A549 (cell line): ENCODE measurements around the gene PPP2R2D.

Experiments used
- CBX2 ChIP-seq: fragments of 200-600 bp; sonication (generic); IDR thresholded peaks from 2 replicates; pipeline ENCODE4 v1.6.1; 2016; ENCODE audit warnings: low read depth, mild to moderate bottlenecking, borderline replicate concordance
- CHD4 ChIP-seq: fragments of 200-600 bp; sonication (generic); IDR thresholded peaks from 2 replicates; pipeline ENCODE4 v1.6.1; 2016; ENCODE audit warnings: antibody characterized with exemption, mild to moderate bottlenecking, borderline replicate concordance
- CTCF ChIP-seq: fragments of >200 bp; sonication (Bioruptor Twin); formaldehyde crosslinking; IDR thresholded peaks from 3 replicates; pipeline ENCODE4 v1.5.1; 2016
- JUNB ChIP-seq: fragments of >200 bp; sonication (Bioruptor Twin); formaldehyde crosslinking; IDR thresholded peaks from 2 replicates; pipeline ENCODE4 v1.6.1; 2016
- MAX ChIP-seq: IDR thresholded peaks from 2 replicates; pipeline ENCODE4 v1.6.1; 2012
- RCOR1 ChIP-seq: fragments of 150-350 bp; IDR thresholded peaks from 2 replicates; pipeline ENCODE4 v1.6.1; 2014; ENCODE audit warnings: antibody characterized with exemption, low read length, low read depth
- REST ChIP-seq: fragments of 200-600 bp; sonication (generic); IDR thresholded peaks from 2 replicates; pipeline ENCODE4 v1.6.1; 2016; ENCODE audit warnings: antibody characterized with exemption, mild to moderate bottlenecking, moderate library complexity

- TF ChIP-seq CBX2 (no peak), CTCF (no peak), MAX (no peak), CHD4 (no peak), REST (no peak), RCOR1 (no peak), JUNB (no peak)
Observed at GRCh38 chr10:131977323-131978096, 76.7 kb downstream of the PPP2R2D start.
